Lower leg skin (tissue), 3 donors: Measurements from ENCODE around the gene ALG12.

Source experiments
- CTCF ChIP-seq, 3 donors: fragments of 450-650 bp; IDR thresholded peaks; one replicate each; pipeline ENCODE4 v1.5.1; 2016; ENCODE audit warnings: antibody characterized with exemption in 3 of 3, mild to moderate bottlenecking in 3 of 3, moderate library complexity in 2 of 3
- POLR2A ChIP-seq, 2 donors: fragments of 450-650 bp; IDR thresholded peaks; one replicate each; pipeline ENCODE4 v1.6.1; 2016 to 2017; ENCODE audit warnings: antibody characterized with exemption in 2 of 2, mild to moderate bottlenecking in 1 of 2, moderate library complexity in 1 of 2

GRCh38 chr22:49884075-49884474, 34.2 kb downstream of the ALG12 start:
- TF ChIP-seq CTCF (IDR thresholded peaks at IDR 0.05) (no peak), POLR2A (IDR thresholded peaks at IDR 0.05) (no peak)
